MV-4-11 (cell line): ENCODE results near the gene TVP23C.
"Not testable (repeated sequence)": the region's sequence is repeated elsewhere in the genome, so short reads cannot be mapped to it uniquely, and the experiment has no call there.

Experiments
- DNase-seq: peaks from one replicate; lab custom pipeline; 2025; lab: John Stamatoyannopoulos, UW

TVP23C gene

GRCh38 chr17:15563375-15563857 is at the start of gene TVP23C:
Gene TVP23C, minus strand, starts transcription at chr17:15563483. Its CDS starts 35 bp downstream, at chr17:15563448.
- peak; percentile 76 for DNase-seq

- DNase-seq: peak; percentile 60
These were observed 29.7 kb upstream of the TVP23C start for GRCh38 chr17:15592960-15593359.

GRCh38 chr17:15591986-15592385 is 28.7 kb upstream of the TVP23C start:
- DNase-seq: not testable (repeated sequence)

GRCh38 chr17:15590844-15591243 is 27.6 kb upstream of the TVP23C start:
- DNase-seq: not testable (repeated sequence)

GRCh38 chr17:15589544-15590536 is 26.6 kb upstream of the TVP23C start:
- DNase-seq: peak; percentile 36

GRCh38 chr17:15588017-15588416 is 24.7 kb upstream of the TVP23C start:
- not testable (repeated sequence) for DNase-seq

- DNase-seq: not testable (repeated sequence)
These were observed 20.0 kb upstream of the TVP23C start for GRCh38 chr17:15583313-15583712.

- DNase-seq: not testable (repeated sequence)
These were observed 18.2 kb upstream of the TVP23C start for GRCh38 chr17:15581462-15581861.

- not testable (repeated sequence) for DNase-seq
These were observed 13.6 kb upstream of the TVP23C start for GRCh38 chr17:15576848-15577247.

- DNase-seq: not testable (repeated sequence)
These were observed 11.4 kb upstream of the TVP23C start for GRCh38 chr17:15574660-15575059.

GRCh38 chr17:15573870-15574269 is 10.6 kb upstream of the TVP23C start:
- DNase-seq: not testable (repeated sequence)

GRCh38 chr17:15562613-15563374 is 489 bp downstream of the TVP23C start:
- DNase-seq: peak; percentile 61

- DNase-seq: not testable (repeated sequence)
These were observed 1.8 kb downstream of the TVP23C start for GRCh38 chr17:15561439-15561838.

GRCh38 chr17:15558403-15559105 is 4.7 kb downstream of the TVP23C start:
- DNase-seq: not testable (repeated sequence)

GRCh38 chr17:15557334-15557832 is 5.9 kb downstream of the TVP23C start:
- DNase-seq: not testable (repeated sequence)

- not testable (repeated sequence) for DNase-seq
These were observed 10.4 kb downstream of the TVP23C start for GRCh38 chr17:15552932-15553331.

GRCh38 chr17:15549552-15549951 is 13.7 kb downstream of the TVP23C start:
- DNase-seq: not testable (repeated sequence)

- not testable (repeated sequence) for DNase-seq
These were observed 16.7 kb downstream of the TVP23C start for GRCh38 chr17:15546604-15547003.

GRCh38 chr17:15540371-15541219 is 22.7 kb downstream of the TVP23C start:
- peak; percentile 31 for DNase-seq

GRCh38 chr17:15533122-15533521 is 30.2 kb downstream of the TVP23C start:
- DNase-seq: not testable (repeated sequence)
